Glutamatergic neuron (in vitro differentiated cells): ENCODE data around the gene GPSM3. TPM values are rescaled to one million over a fixed set of nuclear protein-coding genes. Genes with fewer than 3 reads are reported as not detected.
"Not testable (repeated sequence)": the region's sequence is repeated elsewhere in the genome, so short reads cannot be mapped to it uniquely, and the experiment has no call there.

ENCODE experiments used
- DNase-seq: peaks from one replicate; pipeline ENCODE4 v3.0.0; 2022
- H3K27ac Mint-ChIP-seq: one replicate; pipeline ENCODE4 v1.8.0; 2020; ENCODE audit warnings: mild to moderate bottlenecking, mixed read lengths, inconsistent platforms; ENCODE audit not compliant: unreplicated experiment
- H3K27me3 Mint-ChIP-seq: one replicate; pipeline ENCODE4 v1.8.0; 2020; ENCODE audit warnings: mild to moderate bottlenecking, moderate library complexity, mixed read lengths, inconsistent platforms; ENCODE audit not compliant: unreplicated experiment
- H3K36me3 Mint-ChIP-seq: one replicate; pipeline ENCODE4 v1.8.0; 2020; ENCODE audit warnings: mild to moderate bottlenecking, mixed read lengths, inconsistent platforms; ENCODE audit not compliant: unreplicated experiment
- H3K4me1 Mint-ChIP-seq: one replicate; pipeline ENCODE4 v1.8.0; 2020; ENCODE audit warnings: mild to moderate bottlenecking, low read depth, mixed read lengths, inconsistent platforms; ENCODE audit not compliant: unreplicated experiment
- H3K4me3 Mint-ChIP-seq: one replicate; pipeline ENCODE4 v1.8.0; 2020; ENCODE audit warnings: mild to moderate bottlenecking, mixed read lengths, inconsistent platforms; ENCODE audit not compliant: unreplicated experiment
- H3K9me3 Mint-ChIP-seq: one replicate; pipeline ENCODE4 v1.8.0; 2020; ENCODE audit warnings: mild to moderate bottlenecking, moderate library complexity, mixed read lengths, inconsistent platforms; ENCODE audit not compliant: unreplicated experiment
- CTCF ChIP-seq: fragments of 200-600 bp; sonication (generic); IDR thresholded peaks from one replicate; pipeline ENCODE4 v1.5.0; 2021; ENCODE audit not compliant: partially characterized antibody, unreplicated experiment
- total RNA-seq: library from RNA; stranded (reverse); fragmentation: NEBNext Ultra II Directional; extraction: Animal tissue kit (Norgen Biotek cat#: 25700); gene quantifications from one replicate; pipeline ENCODE4 v1.2.1, GENCODE V29; 2021; ENCODE audit not compliant: unreplicated experiment

GPSM3 gene
- total RNA-seq, 1 donor from 2014 or later = 3.2 TPM

- H3K27ac Mint-ChIP-seq = no peak overlapping the region
These were observed 21.2 kb upstream of the GPSM3 start for GRCh38 chr6:32213649-32214048.

GRCh38 chr6:32212076-32212760 lies 19.8 kb upstream of the GPSM3 start:
- Mint-ChIP-seq H3K27ac (no peak overlapping the region), H3K27me3 (peaks cover 8% of the 10 kb centered on the region), H3K4me3 (no peak overlapping the region), H3K9me3 (no peaks in the 10 kb centered on the region), H3K36me3 (no peaks in the 10 kb centered on the region), H3K4me1 (no peaks in the 10 kb centered on the region)
- no peak for DNase-seq
- TF ChIP-seq CTCF = no peak

More at GRCh38 chr6:32213649-32214048, 21.2 kb upstream of the GPSM3 start:
- Mint-ChIP-seq H3K27me3 (peaks cover 8% of the 10 kb centered on the region), H3K36me3 (peaks cover 3% of the 10 kb centered on the region), H3K9me3 (no peaks in the 10 kb centered on the region), H3K4me3 (no peak overlapping the region), H3K4me1 (no peaks in the 10 kb centered on the region)
- DNase-seq = no peak
- TF ChIP-seq CTCF = no peak

GRCh38 chr6:32211432-32211831 lies 19.0 kb upstream of the GPSM3 start:
- not testable (repeated sequence) for H3K36me3 Mint-ChIP-seq, H3K27ac Mint-ChIP-seq, DNase-seq, H3K27me3 Mint-ChIP-seq, H3K4me3 Mint-ChIP-seq, H3K4me1 Mint-ChIP-seq, H3K9me3 Mint-ChIP-seq

- DNase-seq = no peak
- TF ChIP-seq CTCF = no peak
- Mint-ChIP-seq H3K4me1 (no peaks in the 10 kb centered on the region), H3K36me3 (no peaks in the 10 kb centered on the region), H3K27me3 (peaks cover 7% of the 10 kb centered on the region), H3K27ac (no peak overlapping the region), H3K9me3 (peaks cover 3% of the 10 kb centered on the region), H3K4me3 (no peak overlapping the region)
These were observed 17.8 kb upstream of the GPSM3 start for GRCh38 chr6:32210191-32210601.

DNA sequence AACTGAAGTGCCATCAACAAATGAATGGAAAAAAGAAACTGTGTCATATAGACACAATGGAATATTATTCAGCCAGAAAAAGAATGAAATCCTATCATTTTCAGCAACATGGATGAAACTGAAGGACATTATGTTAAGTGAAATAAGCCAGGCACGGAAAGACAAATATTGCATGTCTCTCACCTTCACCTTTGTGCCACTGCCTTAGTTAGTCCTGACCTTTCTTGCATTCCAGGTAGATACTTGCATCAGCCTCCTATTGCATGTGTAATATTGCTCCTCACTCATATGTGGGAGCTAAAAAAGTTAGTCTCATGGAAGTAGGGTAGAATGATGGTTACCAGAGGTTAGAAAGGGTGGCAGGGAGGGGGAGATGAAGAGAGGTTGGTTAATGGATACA lies 16.6 kb upstream of the GPSM3 start:
- Mint-ChIP-seq H3K9me3 (peaks cover 5% of the 10 kb centered on the region), H3K27ac (no peak overlapping the region), H3K4me1 (no peaks in the 10 kb centered on the region), H3K4me3 (no peak overlapping the region), H3K36me3 (no peaks in the 10 kb centered on the region), H3K27me3 (peaks cover 7% of the 10 kb centered on the region)
- no peak for TF ChIP-seq CTCF
- no peak for DNase-seq
